T-cell (primary cell): ENCODE data around the gene ZNF462. TPM values are rescaled to one million over a fixed set of nuclear protein-coding genes. Genes with fewer than 3 reads are reported as not detected.

Experiments
- ATAC-seq, 4 experiments: fragments of 200-7000 bp in 3 of 4; fragments of 150-1000 bp in 1 of 4; cut with Tn5 transposase; replicated peaks in 1 of 4; 1 replicate in 3 of 4; 2 replicates in 1 of 4; pipeline ENCODE4 v1.10.0; 2021; ENCODE audit warnings: moderate library complexity in 3 of 4, mild to moderate bottlenecking in 2 of 4, moderate number of reproducible peaks in 1 of 4
- CTCF ChIA-PET, 2 donors: fragments of 300-600 bp; sonication (Branson Sonifier 250); formaldehyde crosslinking; loops; one replicate each; lab custom pipeline; 2022; ENCODE audit warnings: antibody characterized with exemption in 2 of 2; lab: Charles Lee
- POLR2A ChIA-PET, 2 donors: fragments of 300-600 bp; sonication (Branson Sonifier 250); formaldehyde crosslinking; loops; one replicate each; lab custom pipeline; 2022; ENCODE audit warnings: antibody characterized with exemption in 2 of 2; lab: Charles Lee
- DNase-seq, 35 experiments: peaks; one replicate each; pipeline versions ENCODE4 v3.0.0 to v3.0.0-alpha.2; 2013 to 2023
- H3K27ac ChIP-seq: one replicate; pipeline ENCODE4 v1.5.1; 2013; ENCODE audit warnings: low read length
- H3K27me3 ChIP-seq, 2 experiments: replicated peaks in 1 of 2; 1 replicate in 1 of 2; 2 replicates in 1 of 2; pipeline versions ENCODE4 v1.6.1 to v1.7.0; 2013; ENCODE audit warnings: low read length in 1 of 2, mixed read lengths in 1 of 2; ENCODE audit not compliant: control insufficient read depth in 2 of 2, insufficient read depth in 2 of 2; ENCODE audit errors: extremely low read depth in 1 of 2
- H3K36me3 ChIP-seq, 2 donors: 1 replicate in 1 of 2; 2 replicates in 1 of 2; pipeline versions ENCODE4 v1.6.1 to v1.7.0; 2013; ENCODE audit warnings: low read length in 1 of 2; ENCODE audit not compliant: control insufficient read depth in 2 of 2, insufficient read depth in 1 of 2; ENCODE audit errors: extremely low read depth in 1 of 2
- H3K4me1 ChIP-seq, 2 experiments: 1 replicate in 1 of 2; 2 replicates in 1 of 2; pipeline versions ENCODE4 v1.6.1 to v1.7.0; 2013; ENCODE audit warnings: low read length in 2 of 2, mixed read lengths in 1 of 2; ENCODE audit not compliant: insufficient read depth in 2 of 2, control insufficient read depth in 1 of 2; ENCODE audit errors: extremely low read depth in 1 of 2
- H3K4me3 ChIP-seq, 2 donors: 1 replicate in 1 of 2; 2 replicates in 1 of 2; pipeline versions ENCODE4 v1.5.1 to v1.7.0; 2013; ENCODE audit warnings: mild to moderate bottlenecking in 2 of 2, low read length in 1 of 2, moderate library complexity in 1 of 2; ENCODE audit not compliant: control insufficient read depth in 1 of 2; ENCODE audit errors: extremely low read depth in 1 of 2
- H3K9me3 ChIP-seq: 2 replicates; pipeline ENCODE4 v1.7.0; 2013
- H3K27ac Mint-ChIP-seq, 2 donors: one replicate each; pipeline ENCODE4 v1.8.0; 2020 to 2021; ENCODE audit warnings: mild to moderate bottlenecking in 2 of 2, mixed read lengths in 2 of 2
- H3K27me3 Mint-ChIP-seq, 2 donors: one replicate each; pipeline ENCODE4 v1.8.0; 2021 to 2022; ENCODE audit warnings: mixed read lengths in 2 of 2
- H3K36me3 Mint-ChIP-seq: one replicate; pipeline ENCODE4 v1.8.0; 2021; ENCODE audit warnings: mixed read lengths
- H3K4me1 Mint-ChIP-seq, 3 donors: one replicate each; pipeline ENCODE4 v1.8.0; 2020 to 2022; ENCODE audit warnings: mixed read lengths in 3 of 3, mild to moderate bottlenecking in 1 of 3
- H3K4me3 Mint-ChIP-seq, 3 donors: one replicate each; pipeline ENCODE4 v1.8.0; 2020 to 2022; ENCODE audit warnings: mild to moderate bottlenecking in 3 of 3, mixed read lengths in 3 of 3, moderate library complexity in 3 of 3
- H3K9me3 Mint-ChIP-seq, 3 donors: one replicate each; pipeline ENCODE4 v1.8.0; 2020 to 2022; ENCODE audit warnings: mixed read lengths in 3 of 3
- WGBS: methylation state at CpG from one replicate; pipeline ENCODE4 v1.1.5; 2013; ENCODE audit warnings: missing lambda C conversion rate; ENCODE audit not compliant: insufficient coverage; 5-methylcytosine and 5-hydroxymethylcytosine counted together
- total RNA-seq, 35 experiments: library from RNA in 6 of 35; stranded (reverse) in 6 of 35; fragments of 120-200 nt in 1 of 35; gene quantifications; one replicate each; pipeline versions ENCODE4 v1.2.1 to v1.2.4 and lab custom pipeline; 2013 to 2026

ZNF462 gene
- total RNA-seq, 5 donors from 2014 or later (not counting 1 experiment from before 2014, with no cell fraction given), result 1.1 to 5.3 (median 2.5) TPM

DNA sequence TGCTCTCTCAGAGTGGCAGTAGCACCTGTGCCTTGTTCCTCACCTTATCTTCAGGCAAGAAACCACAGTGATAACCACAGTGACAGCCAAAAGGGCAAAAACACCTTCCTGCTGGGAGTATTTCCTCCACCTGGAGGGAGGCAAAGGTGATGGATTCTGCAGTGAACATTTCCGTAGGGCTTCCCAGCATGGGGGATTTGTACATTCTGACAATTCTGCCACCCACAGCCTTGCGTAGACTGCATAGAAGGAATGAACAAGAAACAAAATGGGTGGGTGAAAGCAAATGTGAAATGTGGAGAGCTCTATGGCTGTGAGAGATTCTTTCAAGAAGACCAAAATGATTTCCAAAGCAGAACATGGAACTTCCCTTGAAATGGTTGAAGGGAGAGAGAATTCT is 111.4 kb downstream of the ZNF462 start:
- POLR2A ChIA-PET, result no interaction called here
- peaks cover 0 to 6% of the 10 kb centered on the region in 2 donors for H3K27me3 Mint-ChIP-seq
- no peak overlapping the region for H3K27ac ChIP-seq
- CTCF ChIA-PET, result no interaction called here
- no peak overlapping the region for H3K4me3 ChIP-seq
- H3K9me3 Mint-ChIP-seq, result no peaks in the 10 kb centered on the region
- H3K4me1 Mint-ChIP-seq, result no peaks in the 10 kb centered on the region
- no peak overlapping the region for H3K4me3 Mint-ChIP-seq
- H3K27me3 ChIP-seq, result peaks cover 0 to 3% of the 10 kb centered on the region in 2 experiments
- H3K9me3 ChIP-seq, result no peaks in the 10 kb centered on the region
- H3K27ac Mint-ChIP-seq, result no peak overlapping the region
- ATAC-seq (no peak), DNase-seq (no peak)
- H3K4me1 ChIP-seq, result no peaks in the 10 kb centered on the region
- WGBS, result no CpG with 5 or more reads among the region's 2 CpGs
- no peaks in the 10 kb centered on the region for H3K36me3 Mint-ChIP-seq
- no peaks in the 10 kb centered on the region for H3K36me3 ChIP-seq

DNA sequence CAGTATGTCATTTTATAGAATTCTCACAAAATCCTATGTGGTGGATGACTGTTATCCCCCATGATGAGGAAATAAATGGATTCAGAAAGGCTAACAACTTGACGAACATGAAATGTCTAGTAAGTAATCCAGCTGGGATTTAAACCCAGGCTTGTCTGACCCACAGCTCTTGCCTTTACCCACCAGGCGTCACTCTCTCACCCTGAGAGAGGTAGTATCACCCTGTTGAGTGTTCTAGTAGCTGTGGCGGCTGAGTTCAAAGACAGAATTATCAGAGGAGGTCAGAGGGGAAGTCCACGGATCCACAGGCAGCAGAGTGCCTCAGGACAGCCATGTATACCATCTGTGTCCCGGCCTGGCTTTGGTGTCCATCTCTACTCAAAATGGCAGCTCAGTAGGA is 113.8 kb downstream of the ZNF462 start:
- Mint-ChIP-seq H3K27me3 (peaks cover 0 to 6% of the 10 kb centered on the region in 2 donors), H3K4me3 (no peak overlapping the region), H3K4me1 (no peaks in the 10 kb centered on the region), H3K9me3 (no peaks in the 10 kb centered on the region), H3K27ac (no peak overlapping the region), H3K36me3 (no peaks in the 10 kb centered on the region)
- Histone ChIP-seq H3K9me3 (no peaks in the 10 kb centered on the region), H3K4me1 (no peaks in the 10 kb centered on the region), H3K4me3 (no peak overlapping the region), H3K36me3 (no peaks in the 10 kb centered on the region), H3K27ac (no peak overlapping the region), H3K27me3 (peaks cover 0 to 3% of the 10 kb centered on the region in 2 experiments)
- no peak for ATAC-seq
- POLR2A ChIA-PET, result no interaction called here
- CTCF ChIA-PET, result no interaction called here
- 88% methylated on average over 3 of the region's 5 CpGs for WGBS
- no peak for DNase-seq

DNA sequence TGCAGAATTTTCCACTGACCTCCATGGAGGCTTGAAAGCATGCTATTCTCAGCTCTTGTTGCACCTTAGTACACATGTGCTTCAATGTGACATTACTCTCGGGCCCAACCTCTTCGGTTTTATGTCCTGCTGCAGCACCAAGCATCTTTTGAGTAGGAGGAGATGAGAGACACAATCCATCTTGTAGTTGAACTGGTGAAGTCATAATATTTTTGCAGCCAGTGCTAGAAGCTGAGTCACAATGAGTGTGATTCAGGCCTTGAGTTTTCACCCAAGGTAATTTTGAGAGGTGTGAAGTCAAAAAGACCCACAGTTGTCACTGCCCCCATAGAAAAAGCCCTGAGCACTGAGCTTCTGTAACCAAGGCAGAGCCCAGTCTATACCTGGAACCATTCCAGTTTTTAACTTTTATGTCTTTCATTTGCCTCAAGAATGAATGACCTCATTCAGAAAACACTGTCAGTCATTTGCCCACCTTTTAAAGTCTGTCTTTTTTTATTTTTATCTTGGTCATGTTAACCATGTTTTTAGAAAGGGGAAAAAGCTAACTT is 117.7 kb downstream of the ZNF462 start:
- H3K4me3 ChIP-seq, result no peak overlapping the region
- H3K27ac ChIP-seq, result no peak overlapping the region
- Mint-ChIP-seq H3K9me3 (peaks cover 0 to 2% (median 0%) of the 10 kb centered on the region in 3 donors), H3K27ac (no peak overlapping the region), H3K4me1 (no peaks in the 10 kb centered on the region), H3K36me3 (no peaks in the 10 kb centered on the region), H3K27me3 (no peaks in the 10 kb centered on the region), H3K4me3 (no peak overlapping the region)
- peaks cover 0 to under 1% of the 10 kb centered on the region in 2 experiments for H3K27me3 ChIP-seq
- DNase-seq (no peak), ATAC-seq (no peak)
- no peaks in the 10 kb centered on the region for H3K9me3 ChIP-seq
- ChIA-PET POLR2A (no interaction called here), CTCF (interaction anchor here in 1 of 2 donors (0.6 kb wide), 1 partner anchor 1921 kb away, joined by 3 read pairs; no protein-coding TSS in a partner anchor)
- no peaks in the 10 kb centered on the region for H3K36me3 ChIP-seq
- 50% methylated on average over 2 of the region's 2 CpGs for WGBS
- H3K4me1 ChIP-seq, result no peaks in the 10 kb centered on the region

DNA sequence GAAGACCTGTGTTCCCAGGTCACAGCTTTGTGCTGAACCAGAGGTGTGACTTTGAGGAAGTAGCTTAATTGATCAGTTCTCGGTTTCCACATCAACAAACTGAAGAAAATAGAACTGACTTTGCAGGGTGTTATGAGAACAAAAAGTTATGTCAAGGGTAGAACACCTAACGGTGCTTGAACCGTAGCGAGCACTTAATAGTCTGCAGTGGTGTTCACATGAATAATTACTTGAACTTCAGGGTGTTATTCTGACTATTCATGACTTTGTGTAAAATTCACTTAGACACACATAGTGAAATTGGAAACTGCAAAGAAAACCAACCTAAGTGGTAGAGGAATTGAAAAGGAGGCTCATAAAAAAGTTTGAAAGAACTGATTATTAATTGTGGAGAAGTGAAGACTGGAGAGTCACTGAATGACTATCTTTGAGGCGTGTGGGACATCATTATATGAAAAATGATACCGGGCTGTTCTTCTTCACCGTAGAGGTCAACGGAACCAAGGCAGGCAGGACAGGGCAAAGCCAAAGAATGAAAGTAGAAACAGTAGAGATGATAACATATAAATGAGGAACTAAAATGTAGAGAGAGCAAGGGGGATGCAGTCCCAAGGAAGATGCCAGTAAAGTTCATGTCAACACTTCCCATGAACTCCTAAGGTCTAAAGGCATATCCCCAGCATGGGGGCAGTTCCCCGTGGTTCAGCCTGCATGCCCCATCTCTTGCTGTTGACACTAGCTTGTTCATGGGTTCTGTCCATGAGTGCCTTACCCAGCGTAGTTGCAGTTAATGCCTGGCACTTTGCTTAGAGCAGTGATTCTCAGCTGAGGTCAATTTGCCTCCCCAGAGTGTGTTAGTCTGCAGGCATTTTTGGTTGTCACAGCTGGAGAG is 118.7 kb downstream of the ZNF462 start:
- 73% methylated on average over 3 of the region's 10 CpGs for WGBS
- Mint-ChIP-seq H3K27ac (no peak overlapping the region), H3K9me3 (peaks cover 0 to 2% (median 0%) of the 10 kb centered on the region in 3 donors), H3K36me3 (no peaks in the 10 kb centered on the region), H3K27me3 (no peaks in the 10 kb centered on the region), H3K4me1 (no peaks in the 10 kb centered on the region), H3K4me3 (no peak overlapping the region)
- no peak overlapping the region for H3K27ac ChIP-seq
- no peaks in the 10 kb centered on the region for H3K9me3 ChIP-seq
- H3K4me1 ChIP-seq, result no peaks in the 10 kb centered on the region
- H3K36me3 ChIP-seq, result no peaks in the 10 kb centered on the region
- DNase-seq (no peak), ATAC-seq (no peak)
- CTCF ChIA-PET, result interaction anchor here in 1 of 2 donors (0.6 kb wide), 1 partner anchor 1922 kb away, joined by 3 read pairs; no protein-coding TSS in a partner anchor
- H3K27me3 ChIP-seq, result no peaks in the 10 kb centered on the region
- no peak overlapping the region for H3K4me3 ChIP-seq
- POLR2A ChIA-PET, result interaction anchor here in 1 of 2 donors (0.5 kb wide), 1 partner anchor 364 kb away, joined by 10 read pairs; no protein-coding TSS in a partner anchor

DNA sequence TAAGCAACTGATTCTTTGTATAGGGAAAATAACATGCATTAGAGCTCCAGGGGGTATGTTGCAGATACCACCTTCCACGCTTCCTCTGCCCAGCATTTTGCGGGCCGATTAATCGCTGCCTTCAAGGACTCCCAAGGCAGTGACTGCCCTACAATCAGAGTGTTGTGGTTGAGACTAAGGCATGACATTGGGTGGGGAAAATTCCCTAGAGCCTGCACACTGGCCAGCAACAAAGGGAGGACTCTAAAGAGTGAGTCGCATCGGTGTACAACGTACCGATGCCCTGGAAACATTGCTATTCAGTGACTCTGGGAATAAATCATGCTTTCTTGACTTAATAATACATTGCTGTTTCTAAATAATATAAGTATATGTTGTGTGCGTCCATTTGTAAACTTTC is 119.7 kb downstream of the ZNF462 start:
- H3K27me3 ChIP-seq, result no peaks in the 10 kb centered on the region
- peaks cover 0 to 2% (median 0%) of the 10 kb centered on the region in 3 donors for H3K9me3 Mint-ChIP-seq
- H3K4me1 ChIP-seq, result no peaks in the 10 kb centered on the region
- no peak overlapping the region for H3K27ac Mint-ChIP-seq
- H3K36me3 Mint-ChIP-seq, result no peaks in the 10 kb centered on the region
- ATAC-seq (no peak), DNase-seq (no peak)
- no peak overlapping the region for H3K4me3 ChIP-seq
- no peaks in the 10 kb centered on the region for H3K27me3 Mint-ChIP-seq
- H3K27ac ChIP-seq, result no peak overlapping the region
- WGBS, result 86% methylated on average over 4 of the region's 9 CpGs
- CTCF ChIA-PET, result no interaction called here
- H3K9me3 ChIP-seq, result no peaks in the 10 kb centered on the region
- POLR2A ChIA-PET, result no interaction called here
- no peaks in the 10 kb centered on the region for H3K4me1 Mint-ChIP-seq
- no peaks in the 10 kb centered on the region for H3K36me3 ChIP-seq
- no peak overlapping the region for H3K4me3 Mint-ChIP-seq

DNA sequence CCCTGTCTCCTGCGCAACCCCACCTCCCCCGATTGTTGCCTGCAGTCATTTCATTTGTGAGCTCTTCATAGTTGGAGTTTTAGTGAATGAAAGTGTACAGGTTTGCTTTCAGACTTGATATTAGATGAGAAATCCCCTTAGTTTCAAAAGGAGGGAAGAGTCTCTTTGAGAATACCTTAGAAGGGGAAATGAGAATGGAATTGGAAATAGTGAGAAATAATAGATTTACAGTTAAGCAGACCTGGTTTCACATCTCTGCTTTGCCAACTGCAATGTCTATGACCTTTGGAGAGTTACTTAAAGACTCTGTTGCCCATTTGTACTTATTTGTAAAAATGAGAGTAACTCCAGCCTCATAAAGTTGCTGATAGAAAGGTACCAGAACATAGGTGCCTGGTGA is 120.4 kb downstream of the ZNF462 start:
- Mint-ChIP-seq H3K9me3 (peaks cover 0 to 3% (median 2%) of the 10 kb centered on the region in 3 donors), H3K4me1 (no peaks in the 10 kb centered on the region), H3K27me3 (no peaks in the 10 kb centered on the region), H3K27ac (no peak overlapping the region), H3K36me3 (no peaks in the 10 kb centered on the region), H3K4me3 (no peak overlapping the region)
- DNase-seq (no peak), ATAC-seq (no peak)
- no peaks in the 10 kb centered on the region for H3K27me3 ChIP-seq
- POLR2A ChIA-PET, result interaction anchor here in 1 of 2 donors (0.6 kb wide), 1 partner anchor 27 kb away, joined by 3 read pairs; no protein-coding TSS in a partner anchor
- H3K4me1 ChIP-seq, result no peaks in the 10 kb centered on the region
- no peaks in the 10 kb centered on the region for H3K36me3 ChIP-seq
- no peak overlapping the region for H3K4me3 ChIP-seq
- H3K9me3 ChIP-seq, result no peaks in the 10 kb centered on the region
- H3K27ac ChIP-seq, result no peak overlapping the region
- no CpG with 5 or more reads among the region's 2 CpGs for WGBS
- CTCF ChIA-PET, result no interaction called here
